Measurements from ENCODE around the gene GZMM.

- TF ChIP-seq CTCF (conservative IDR thresholded peaks at IDR 0.05; ENCODE audit: low read depth, low read length), result no peak
- TF ChIP-seq EZH2 (IDR thresholded peaks at IDR 0.05; ENCODE audit: low read length, unreplicated experiment), result no peak
Measured at GRCh38 chr19:531009-531752, 12.7 kb upstream of the GZMM start.

Data from PC-3 (cell line).